Fibroblast of skin of scalp (primary cell): Measurements from ENCODE around the gene TIAM2.

Source experiments
- DNase-seq: peaks from one replicate; pipeline ENCODE4 v3.0.0-alpha.2; 2013

The TIAM2 gene

GRCh38 chr6:155132617-155133016 lies 137.5 kb downstream of the TIAM2 start:
- DNase-seq, result no peak

- no peak for DNase-seq
These were observed 145.9 kb downstream of the TIAM2 start for GRCh38 chr6:155141002-155141401.

- no peak for DNase-seq
These were observed 146.4 kb downstream of the TIAM2 start for GRCh38 chr6:155141512-155141911.

DNA sequence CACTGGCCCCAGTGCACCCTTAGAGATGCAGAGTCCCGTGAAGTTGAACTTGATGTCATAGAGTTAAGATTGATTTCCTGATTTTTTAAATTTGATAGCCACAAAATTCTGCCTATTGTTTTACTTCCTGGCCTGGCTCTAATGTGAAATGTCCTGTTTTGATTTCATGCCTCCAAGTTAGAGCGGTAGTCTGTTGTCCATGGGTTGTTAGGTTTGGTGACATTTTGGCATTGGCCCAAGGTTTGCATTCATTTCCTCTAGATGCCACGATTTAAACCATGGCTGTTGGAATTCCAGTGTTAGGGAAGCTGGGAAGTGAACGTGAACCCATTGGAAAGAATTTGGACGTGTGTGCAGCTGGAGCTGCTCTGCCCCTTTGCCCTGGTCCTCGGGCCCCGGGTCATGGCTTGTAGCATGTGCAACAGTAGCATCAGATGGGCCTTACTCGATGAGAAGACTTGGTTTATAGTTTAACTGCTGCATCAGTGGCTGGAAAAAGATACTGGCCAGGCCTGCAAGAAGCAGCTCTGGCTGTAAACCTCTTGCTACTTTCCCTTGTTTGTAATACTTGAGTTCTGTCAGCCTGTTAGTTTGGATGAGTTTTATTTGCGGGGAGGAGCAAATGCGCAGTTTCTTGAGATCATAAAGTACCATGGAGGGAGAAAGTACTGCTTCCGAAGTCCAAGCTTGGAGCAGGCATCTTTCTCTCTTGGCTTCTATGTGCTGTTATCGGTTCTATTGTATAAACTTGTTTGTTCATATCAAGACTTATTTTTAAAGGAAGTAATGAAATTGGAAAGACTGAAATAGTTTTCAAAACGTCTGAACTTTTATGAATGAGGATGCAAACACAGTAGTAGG lies 147.3 kb downstream of the TIAM2 start:
- no peak for DNase-seq

DNA sequence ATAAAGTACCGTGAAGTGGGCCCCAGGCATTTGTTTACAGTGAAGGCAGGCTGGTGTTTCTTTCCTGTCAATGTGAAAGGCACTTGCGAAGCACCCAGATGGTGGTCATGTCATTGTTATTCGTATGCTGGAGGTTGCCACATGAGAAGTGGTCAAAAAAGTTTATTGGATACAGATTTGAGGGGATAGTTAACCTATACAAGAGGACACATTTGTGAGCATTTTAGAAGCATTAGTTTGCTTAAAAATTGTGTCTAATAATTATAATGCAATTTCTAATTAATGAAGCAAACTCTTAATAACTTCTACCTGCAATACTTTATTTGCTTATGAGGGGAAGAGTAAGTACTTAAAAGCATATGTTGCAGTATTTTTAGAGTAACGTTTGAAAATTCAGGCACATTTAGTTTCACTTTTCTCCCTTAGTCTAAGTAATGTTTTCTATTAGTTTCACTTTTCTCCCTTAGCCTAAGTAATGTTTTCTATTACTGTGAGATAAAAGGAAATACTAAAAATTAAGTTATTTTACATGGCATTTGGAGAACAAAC lies 148.0 kb downstream of the TIAM2 start:
- no peak for DNase-seq

DNA sequence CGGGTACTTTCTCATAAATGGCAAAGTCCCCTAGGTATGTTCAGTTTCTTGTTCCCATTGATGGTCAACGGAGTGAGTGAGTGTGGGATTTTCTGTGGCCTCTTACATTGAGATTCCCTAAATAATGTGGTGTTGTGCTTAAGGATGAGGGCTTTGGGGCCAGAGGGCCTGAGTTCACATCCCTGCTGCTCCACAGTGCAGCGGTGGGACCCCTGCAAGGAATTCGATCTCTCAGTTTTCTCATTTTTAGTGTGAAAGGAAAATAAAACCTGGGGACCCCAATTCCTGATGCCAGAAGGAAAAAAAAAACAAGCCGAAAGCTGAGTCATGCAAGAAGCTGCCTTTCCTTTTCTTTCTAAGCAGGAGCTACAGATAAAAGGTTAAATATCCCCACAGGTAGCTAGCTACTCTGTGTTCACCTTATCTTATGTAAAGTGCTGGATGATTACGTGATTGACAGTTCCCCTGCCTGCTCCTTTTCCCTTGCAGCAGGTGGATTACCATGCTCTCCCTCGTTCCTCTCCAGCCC lies 148.5 kb downstream of the TIAM2 start:
- no peak for DNase-seq

- DNase-seq, result no peak
These were observed 151.1 kb downstream of the TIAM2 start for GRCh38 chr6:155146205-155146604.

- no peak for DNase-seq
These were observed 153.0 kb downstream of the TIAM2 start for GRCh38 chr6:155147958-155148663.

GRCh38 chr6:155150967-155151671 lies 156.0 kb downstream of the TIAM2 start:
- DNase-seq, result no peak

GRCh38 chr6:155152211-155153076 lies 157.3 kb downstream of the TIAM2 start:
- DNase-seq, result no peak

- DNase-seq, result peak; percentile 88
These were observed 159.2 kb downstream of the TIAM2 start for GRCh38 chr6:155154158-155154830.

DNA sequence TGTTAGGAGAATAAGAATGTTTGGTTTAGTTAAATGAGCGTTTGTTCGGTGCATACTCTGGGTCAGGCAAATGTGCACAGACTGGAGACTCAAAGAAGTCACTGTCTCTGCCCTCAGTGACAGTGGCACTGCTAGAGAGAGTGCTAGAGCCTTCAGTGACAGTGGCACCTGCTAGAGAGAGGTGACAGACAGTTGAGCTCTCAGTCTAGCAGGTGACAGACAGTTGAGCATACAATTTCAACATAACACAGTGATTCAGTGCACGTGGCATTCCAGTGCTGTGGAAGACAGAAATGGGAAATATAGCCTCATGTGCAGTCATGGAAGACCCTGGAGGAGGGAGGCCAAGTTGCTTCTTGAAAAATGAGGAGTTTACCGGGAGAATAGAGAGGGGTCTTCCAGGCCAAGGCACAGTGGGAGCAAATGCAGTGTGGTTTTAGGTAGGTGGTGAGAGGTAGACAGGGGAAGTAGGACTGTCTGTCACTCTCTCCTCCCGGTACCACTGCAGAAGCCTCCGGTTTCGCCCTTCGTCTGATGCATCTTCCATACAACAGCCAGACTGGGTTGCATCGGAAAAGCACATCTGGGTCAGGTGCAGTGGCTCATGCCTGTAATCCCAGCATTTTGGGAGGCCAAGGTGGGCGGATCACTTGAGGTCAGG lies 160.8 kb downstream of the TIAM2 start:
- no peak for DNase-seq

DNA sequence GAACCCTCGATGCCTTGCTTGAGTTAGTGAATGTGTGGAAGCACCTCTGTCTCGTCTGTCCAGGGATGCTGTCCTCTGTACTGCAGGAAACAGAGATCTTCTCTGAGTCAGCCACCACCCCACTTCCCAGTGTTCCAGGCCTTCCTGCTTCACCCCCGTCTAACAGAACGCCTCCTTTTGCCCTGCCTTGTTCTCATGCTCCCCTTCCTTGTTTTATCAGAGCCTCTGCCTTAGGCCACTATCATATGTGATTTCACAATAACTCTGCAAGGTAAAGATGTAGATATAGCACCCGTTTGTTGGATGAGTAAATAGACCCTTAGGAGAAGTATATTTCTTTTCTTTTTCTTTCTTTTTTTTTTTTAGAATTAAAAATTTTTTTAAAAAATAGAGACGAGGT lies 162.0 kb downstream of the TIAM2 start:
- DNase-seq, result no peak

- DNase-seq, result peak; percentile 73
These were observed 163.1 kb downstream of the TIAM2 start for GRCh38 chr6:155158030-155158843.

DNA sequence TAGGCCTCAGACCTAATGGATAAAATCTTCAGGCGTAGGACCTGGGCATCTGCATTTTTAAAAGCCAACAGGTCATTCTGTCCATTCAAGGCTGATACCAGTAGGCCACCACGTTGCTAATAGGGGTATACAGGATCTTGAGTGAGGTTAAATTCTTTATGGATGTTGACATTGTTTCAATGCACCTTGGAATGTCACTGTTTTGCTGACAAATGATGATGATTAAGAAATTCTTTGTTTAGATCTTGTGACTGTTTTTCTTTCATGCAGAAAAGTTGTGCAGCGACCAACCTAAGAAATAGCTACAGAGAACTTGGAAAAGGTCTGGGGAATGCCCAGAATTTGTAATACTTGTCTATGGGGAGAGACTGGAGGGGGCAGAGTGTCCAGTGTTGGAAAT lies 167.6 kb downstream of the TIAM2 start:
- no peak for DNase-seq

DNA sequence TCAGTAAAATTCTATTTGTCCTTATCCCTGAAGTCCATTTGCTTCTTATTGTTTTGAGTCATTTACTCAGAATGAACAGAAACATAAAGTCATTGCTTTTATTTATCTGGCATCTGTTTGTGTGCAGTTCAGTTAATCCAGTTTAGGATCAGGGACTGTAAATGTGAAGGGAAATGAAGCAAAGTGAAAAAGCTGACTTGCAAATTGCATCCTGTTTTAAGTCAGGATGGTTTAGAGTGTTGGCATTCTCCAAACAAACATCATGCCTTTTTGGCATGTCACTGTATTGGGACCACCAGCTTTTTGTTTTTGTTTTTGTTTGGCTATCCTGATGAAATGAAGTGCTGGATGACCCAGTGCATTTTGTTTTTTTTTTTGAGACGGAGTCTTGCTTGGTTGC lies 168.5 kb downstream of the TIAM2 start:
- no peak for DNase-seq

DNA sequence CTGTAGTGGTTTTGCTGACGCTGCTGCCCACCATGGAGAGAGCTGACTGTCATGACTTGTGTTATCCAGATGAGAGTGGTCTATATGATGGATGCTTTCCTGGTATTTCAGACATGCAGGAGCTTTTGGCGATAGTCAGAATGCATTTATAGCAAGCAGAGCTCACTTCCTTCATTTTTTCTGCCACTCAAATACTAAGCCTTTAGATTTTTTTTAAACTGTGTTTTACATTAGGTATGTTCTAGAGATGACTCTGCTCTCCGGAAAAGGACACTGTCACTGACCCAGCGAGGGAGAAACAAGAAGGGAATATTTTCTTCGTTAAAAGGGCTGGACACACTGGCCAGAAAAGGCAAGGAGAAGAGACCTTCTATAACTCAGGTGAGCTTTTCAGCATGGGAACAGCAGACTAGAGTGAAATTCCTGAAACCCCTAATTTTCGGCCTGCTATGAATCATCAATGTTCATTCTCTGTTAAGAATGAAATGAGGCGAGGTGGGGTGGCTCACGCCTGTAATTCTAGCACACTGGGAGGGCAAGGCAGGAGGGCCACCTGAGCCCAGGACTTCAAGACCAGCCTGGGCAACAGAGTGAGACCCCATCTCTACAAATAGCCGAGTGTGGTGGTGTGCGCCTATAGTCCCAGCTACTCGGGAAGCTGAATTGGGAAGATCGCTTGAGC lies 170.1 kb downstream of the TIAM2 start:
- no peak for DNase-seq

DNA sequence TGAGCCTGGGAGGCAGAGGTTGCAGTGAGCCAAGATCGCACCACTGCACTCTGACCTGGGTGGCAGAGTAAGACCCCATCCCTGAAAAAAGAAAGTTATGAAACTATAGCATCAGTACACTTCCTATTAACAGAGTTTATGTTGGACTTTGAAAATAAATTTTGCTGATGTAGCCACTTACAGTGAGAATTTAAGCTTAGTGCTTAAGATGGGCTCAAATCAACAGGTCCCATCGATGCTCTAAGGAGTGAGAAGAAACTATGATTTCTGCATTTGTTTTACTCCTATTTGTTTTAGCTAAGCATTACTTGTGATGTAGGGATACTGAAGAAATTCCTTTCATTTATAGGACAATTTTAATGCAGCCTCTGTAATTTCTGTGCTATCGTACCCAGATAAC lies 175.4 kb downstream of the TIAM2 start:
- DNase-seq, result no peak

DNA sequence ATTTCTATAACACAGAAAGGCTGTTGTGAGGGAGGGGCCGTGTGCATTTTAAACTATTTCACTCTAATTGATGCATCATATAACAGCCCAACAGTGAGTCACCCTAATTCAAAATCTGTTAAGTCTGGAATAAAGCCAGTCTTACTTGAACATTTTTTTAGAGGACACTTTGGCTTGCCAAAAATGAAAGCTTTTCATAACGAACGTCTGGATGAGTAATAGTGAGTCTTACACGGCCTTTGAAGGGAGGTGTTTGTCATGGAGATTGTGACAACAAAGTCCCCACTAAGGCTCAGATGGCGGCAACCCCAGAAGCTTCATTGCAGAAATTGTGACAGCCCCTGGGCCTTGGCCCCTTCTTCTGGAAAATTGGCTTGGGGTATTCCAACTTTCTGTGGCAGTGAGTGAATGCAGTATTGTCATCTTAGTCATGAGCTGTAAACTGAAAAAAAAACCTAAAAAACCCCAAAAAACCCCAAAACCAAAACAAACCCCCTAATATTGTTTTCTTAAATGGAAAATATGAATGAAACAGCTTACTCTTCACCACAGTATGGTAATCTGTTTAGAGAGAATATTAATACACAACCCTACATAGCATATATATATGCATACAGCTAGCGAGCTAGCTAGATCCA lies 176.1 kb downstream of the TIAM2 start:
- peak; percentile 98 for DNase-seq
